Natural killer cell (primary cell): ENCODE measurements around the gene CXCL6. TPM values are rescaled to one million over a fixed set of nuclear protein-coding genes. Genes with fewer than 3 reads are reported as not detected.

Experiments
- ATAC-seq, 3 donors: fragments of 150-1000 bp in 2 of 3; fragments of 200-7000 bp in 1 of 3; cut with Tn5 transposase; 1 replicate in 1 of 3; 2 replicates in 2 of 3; pipeline ENCODE4 v1.10.0; 2021; ENCODE audit warnings: mild to moderate bottlenecking in 2 of 3, moderate library complexity in 2 of 3
- DNase-seq, 2 donors: peaks; one replicate each; pipeline versions ENCODE4 v3.0.0 to v3.0.0-alpha.2; 2013 to 2021; ENCODE audit warnings: mixed read lengths in 1 of 2
- H3K27ac ChIP-seq: one replicate; pipeline ENCODE4 v1.5.1; 2013; ENCODE audit warnings: mild to moderate bottlenecking, low read length
- H3K27me3 ChIP-seq: one replicate; pipeline ENCODE4 v1.6.1; 2013; ENCODE audit warnings: low read length; ENCODE audit not compliant: control insufficient read depth, insufficient read depth
- H3K36me3 ChIP-seq: one replicate; pipeline ENCODE4 v1.6.1; 2013; ENCODE audit warnings: low read length; ENCODE audit not compliant: control insufficient read depth, insufficient read depth
- H3K4me1 ChIP-seq: one replicate; pipeline ENCODE4 v1.6.1; 2013; ENCODE audit warnings: low read length; ENCODE audit not compliant: control insufficient read depth, insufficient read depth
- H3K4me3 ChIP-seq: one replicate; pipeline ENCODE4 v1.5.1; 2013; ENCODE audit warnings: low read length
- H3K9me3 ChIP-seq: one replicate; pipeline ENCODE4 v1.6.1; 2013; ENCODE audit warnings: low read length; ENCODE audit not compliant: control insufficient read depth, insufficient read depth
- H3K27ac Mint-ChIP-seq, 2 donors: one replicate each; pipeline ENCODE4 v1.8.0; 2022; ENCODE audit warnings: mild to moderate bottlenecking in 2 of 2, mixed read lengths in 2 of 2, moderate library complexity in 1 of 2
- H3K27me3 Mint-ChIP-seq, 2 donors: one replicate each; pipeline ENCODE4 v1.8.0; 2022; ENCODE audit warnings: low read depth in 2 of 2, mixed read lengths in 2 of 2
- H3K36me3 Mint-ChIP-seq: one replicate; pipeline ENCODE4 v1.8.0; 2022; ENCODE audit warnings: mixed read lengths
- H3K4me1 Mint-ChIP-seq, 2 donors: one replicate each; pipeline ENCODE4 v1.8.0; 2022; ENCODE audit warnings: mixed read lengths in 2 of 2
- H3K4me3 Mint-ChIP-seq: one replicate; pipeline ENCODE4 v1.8.0; 2022; ENCODE audit warnings: mild to moderate bottlenecking, moderate library complexity, mixed read lengths
- H3K9me3 Mint-ChIP-seq, 2 donors: one replicate each; pipeline ENCODE4 v1.8.0; 2022; ENCODE audit warnings: mixed read lengths in 2 of 2
- WGBS: methylation state at CpG from one replicate; pipeline ENCODE4 v1.1.7; 2013; ENCODE audit warnings: missing lambda C conversion rate; ENCODE audit not compliant: insufficient coverage; 5-methylcytosine and 5-hydroxymethylcytosine counted together
- intact Hi-C: fragments of 100-400 bp; cut with micrococcal nuclease; formaldehyde crosslinking; loops from one replicate; pipeline ENCODE4 v1.14.2; 2022
- total RNA-seq, 4 donors: library from RNA; stranded (reverse); fragments of 120-200 nt in 1 of 4; gene quantifications; one replicate each; pipeline versions ENCODE4 v1.2.3 to v1.2.4, GENCODE V29; 2013 to 2022
- TF ChIP-seq, protein P1 (sequence below): fragments of 200-600 bp; IDR thresholded peaks from one replicate; pipeline ENCODE4 v1.8.0; 2022; ENCODE audit warnings: antibody characterized with exemption

Gene CXCL6
- total RNA-seq, 3 donors from 2014 or later (not counting 1 experiment from before 2014, with no cell fraction given), result not detected

GRCh38 chr4:73839071-73839470 lies 2.6 kb downstream of the CXCL6 start:
- no peak for ATAC-seq
- Mint-ChIP-seq H3K36me3 (no peaks in the 10 kb centered on the region), H3K4me1 (no peaks in the 10 kb centered on the region), H3K9me3 (no peaks in the 10 kb centered on the region), H3K4me3 (no peak overlapping the region), H3K27ac (no peak overlapping the region), H3K27me3 (peaks cover 3 to 10% of the 10 kb centered on the region in 2 donors)
- H3K36me3 ChIP-seq, result no peaks in the 10 kb centered on the region
- TF ChIP-seq, protein P1, sequence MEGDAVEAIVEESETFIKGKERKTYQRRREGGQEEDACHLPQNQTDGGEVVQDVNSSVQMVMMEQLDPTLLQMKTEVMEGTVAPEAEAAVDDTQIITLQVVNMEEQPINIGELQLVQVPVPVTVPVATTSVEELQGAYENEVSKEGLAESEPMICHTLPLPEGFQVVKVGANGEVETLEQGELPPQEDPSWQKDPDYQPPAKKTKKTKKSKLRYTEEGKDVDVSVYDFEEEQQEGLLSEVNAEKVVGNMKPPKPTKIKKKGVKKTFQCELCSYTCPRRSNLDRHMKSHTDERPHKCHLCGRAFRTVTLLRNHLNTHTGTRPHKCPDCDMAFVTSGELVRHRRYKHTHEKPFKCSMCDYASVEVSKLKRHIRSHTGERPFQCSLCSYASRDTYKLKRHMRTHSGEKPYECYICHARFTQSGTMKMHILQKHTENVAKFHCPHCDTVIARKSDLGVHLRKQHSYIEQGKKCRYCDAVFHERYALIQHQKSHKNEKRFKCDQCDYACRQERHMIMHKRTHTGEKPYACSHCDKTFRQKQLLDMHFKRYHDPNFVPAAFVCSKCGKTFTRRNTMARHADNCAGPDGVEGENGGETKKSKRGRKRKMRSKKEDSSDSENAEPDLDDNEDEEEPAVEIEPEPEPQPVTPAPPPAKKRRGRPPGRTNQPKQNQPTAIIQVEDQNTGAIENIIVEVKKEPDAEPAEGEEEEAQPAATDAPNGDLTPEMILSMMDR, result no peak
- DNase-seq, result no peak
- peaks cover 2% of the 10 kb centered on the region for H3K4me1 ChIP-seq
- H3K27me3 ChIP-seq, result no peaks in the 10 kb centered on the region
- H3K9me3 ChIP-seq, result no peaks in the 10 kb centered on the region
- intact Hi-C loops, result no loop called here
- 91% methylated on average over 4 of the region's 5 CpGs for WGBS
- no peak overlapping the region for H3K4me3 ChIP-seq
- H3K27ac ChIP-seq, result no peak overlapping the region

DNA sequence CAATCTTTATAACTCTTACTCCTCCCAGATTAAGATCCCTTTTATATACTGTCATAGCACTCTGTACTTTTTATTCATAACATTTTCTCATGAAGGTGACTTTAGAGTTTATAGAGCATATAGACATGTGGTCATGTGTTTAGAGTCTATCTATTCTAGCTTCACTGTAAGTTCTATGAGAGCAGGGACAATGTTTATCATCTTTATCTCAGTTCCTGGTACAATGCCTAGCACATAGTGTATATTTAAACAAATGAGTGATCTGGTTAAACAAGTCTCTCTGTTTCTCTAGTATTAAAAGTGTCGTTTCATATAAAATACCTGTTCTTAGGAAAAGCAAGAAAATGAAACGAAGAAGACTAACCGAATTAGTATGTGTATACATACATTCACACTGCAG lies 3.2 kb downstream of the CXCL6 start:
- Mint-ChIP-seq H3K27ac (no peak overlapping the region), H3K4me1 (no peaks in the 10 kb centered on the region), H3K27me3 (peaks cover 3 to 10% of the 10 kb centered on the region in 2 donors), H3K36me3 (no peaks in the 10 kb centered on the region), H3K4me3 (no peak overlapping the region), H3K9me3 (no peaks in the 10 kb centered on the region)
- no peaks in the 10 kb centered on the region for H3K36me3 ChIP-seq
- H3K27ac ChIP-seq, result no peak overlapping the region
- no CpG with 5 or more reads among the region's 3 CpGs for WGBS
- TF ChIP-seq, protein P1, result no peak
- no peaks in the 10 kb centered on the region for H3K27me3 ChIP-seq
- ATAC-seq, result no peak
- H3K4me1 ChIP-seq, result peaks cover 2% of the 10 kb centered on the region
- intact Hi-C loops, result no loop called here
- no peak for DNase-seq
- no peak overlapping the region for H3K4me3 ChIP-seq
- H3K9me3 ChIP-seq, result no peaks in the 10 kb centered on the region

DNA sequence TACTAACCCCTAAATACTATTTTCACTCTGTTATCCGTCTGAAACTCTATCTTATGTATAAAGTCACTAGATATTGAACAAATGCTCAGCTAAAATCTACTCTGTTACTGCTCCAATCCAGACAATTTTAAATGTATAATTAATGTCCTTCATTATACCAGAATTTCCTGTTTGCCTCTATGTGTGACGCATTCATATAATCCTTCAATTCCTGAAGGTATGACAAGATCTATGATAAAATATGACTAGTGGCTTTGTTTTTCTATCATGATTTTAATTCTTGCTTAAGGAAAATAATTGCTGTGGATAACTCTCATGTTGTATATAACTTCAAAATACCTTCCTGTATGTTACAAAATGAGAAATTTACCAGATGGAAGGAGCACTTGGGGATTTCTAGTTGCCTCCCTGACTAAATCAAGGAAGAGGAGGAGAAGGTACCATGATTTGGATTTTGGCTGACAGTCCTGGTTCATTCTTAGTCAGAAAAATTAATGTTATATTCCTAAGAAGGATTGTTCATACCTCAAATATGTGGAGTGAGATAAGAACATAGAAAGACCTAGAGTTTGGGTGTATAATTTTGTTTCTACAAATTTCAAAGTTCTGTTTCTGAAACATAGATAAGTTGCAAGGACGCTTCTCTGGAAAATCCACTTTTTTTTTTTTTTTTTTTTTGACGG lies 4.9 kb downstream of the CXCL6 start:
- Histone ChIP-seq H3K27me3 (no peaks in the 10 kb centered on the region), H3K27ac (no peak overlapping the region), H3K4me3 (no peak overlapping the region), H3K36me3 (no peaks in the 10 kb centered on the region), H3K4me1 (peaks cover 2% of the 10 kb centered on the region), H3K9me3 (no peaks in the 10 kb centered on the region)
- ATAC-seq, result no peak
- intact Hi-C loops, result no loop called here
- DNase-seq, result no peak
- 83% methylated on average over 2 of the region's 4 CpGs for WGBS
- Mint-ChIP-seq H3K27me3 (peaks cover 3 to 10% of the 10 kb centered on the region in 2 donors), H3K4me3 (no peak overlapping the region), H3K27ac (no peak overlapping the region), H3K4me1 (no peaks in the 10 kb centered on the region), H3K9me3 (no peaks in the 10 kb centered on the region), H3K36me3 (no peaks in the 10 kb centered on the region)
- TF ChIP-seq, protein P1, result no peak

- no peaks in the 10 kb centered on the region for H3K9me3 Mint-ChIP-seq
- TF ChIP-seq, protein P1, result no peak
- peaks cover 0 to under 1% of the 10 kb centered on the region in 2 donors for H3K27me3 Mint-ChIP-seq
- H3K4me3 ChIP-seq, result no peak overlapping the region
- intact Hi-C loops, result no loop called here
- H3K9me3 ChIP-seq, result no peaks in the 10 kb centered on the region
- H3K27ac Mint-ChIP-seq, result no peak overlapping the region
- H3K36me3 Mint-ChIP-seq, result no peaks in the 10 kb centered on the region
- H3K27ac ChIP-seq, result no peak overlapping the region
- no peaks in the 10 kb centered on the region for H3K4me1 ChIP-seq
- no peaks in the 10 kb centered on the region for H3K36me3 ChIP-seq
- no peak overlapping the region for H3K4me3 Mint-ChIP-seq
- no peak for ATAC-seq
- H3K4me1 Mint-ChIP-seq, result no peaks in the 10 kb centered on the region
- no peaks in the 10 kb centered on the region for H3K27me3 ChIP-seq
- no peak for DNase-seq
Measured at GRCh38 chr4:73842696-73843095, 6.2 kb downstream of the CXCL6 start.
